ENCODE data around the gene ZNF175.
"Not testable (repeated sequence)": the region's sequence is repeated elsewhere in the genome, so short reads cannot be mapped to it uniquely, and the experiment has no call there.

The ZNF175 gene

GRCh38 chr19:51592521-51592920 lies 21.4 kb downstream of the ZNF175 start:
- DNase-seq = no peak

- no peak for DNase-seq
Measured at GRCh38 chr19:51593138-51593890, 22.2 kb downstream of the ZNF175 start.

DNA sequence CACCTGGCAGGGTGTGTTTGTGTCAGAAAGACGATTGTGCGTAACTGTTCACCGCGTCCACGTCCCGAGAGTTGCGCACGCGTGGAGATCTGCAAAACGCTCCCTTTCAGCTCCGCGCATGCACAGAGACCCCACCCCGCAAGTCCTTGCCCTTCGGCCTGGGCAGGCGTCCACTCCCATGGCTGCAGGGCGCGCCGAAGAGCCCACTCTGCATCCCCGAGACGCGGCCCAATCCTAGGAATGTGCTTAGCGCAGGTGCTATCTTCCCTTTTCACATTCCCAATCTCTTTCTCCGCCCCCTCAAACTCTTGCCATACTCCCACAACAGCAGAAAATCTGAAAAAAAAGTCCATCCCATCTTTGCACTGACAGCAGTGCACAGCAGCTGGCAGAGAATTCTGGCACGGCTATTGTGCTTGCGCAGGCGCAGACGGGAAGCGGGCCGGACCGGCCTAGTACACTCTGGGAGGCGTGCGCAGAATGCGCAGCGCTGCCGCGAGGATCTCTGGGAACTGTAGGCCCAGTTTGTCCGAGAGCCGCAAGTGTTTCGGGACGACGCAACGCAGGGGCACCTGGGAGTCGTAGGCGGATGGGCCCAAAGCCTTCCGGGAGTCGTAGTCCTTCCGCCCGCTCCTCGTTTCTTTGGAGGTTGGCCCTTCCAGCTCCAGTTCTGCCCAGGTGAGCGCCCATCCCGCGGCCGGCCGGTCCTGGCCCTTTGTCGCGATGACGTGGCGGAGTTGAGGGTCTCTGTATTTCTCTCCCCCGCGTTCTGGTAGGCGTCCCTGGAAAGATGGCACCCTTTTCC lies 23.1 kb downstream of the ZNF175 start:
- peak; percentile 98 for DNase-seq

GRCh38 chr19:51594774-51595109 lies 23.7 kb downstream of the ZNF175 start:
- no peak for DNase-seq

DNA sequence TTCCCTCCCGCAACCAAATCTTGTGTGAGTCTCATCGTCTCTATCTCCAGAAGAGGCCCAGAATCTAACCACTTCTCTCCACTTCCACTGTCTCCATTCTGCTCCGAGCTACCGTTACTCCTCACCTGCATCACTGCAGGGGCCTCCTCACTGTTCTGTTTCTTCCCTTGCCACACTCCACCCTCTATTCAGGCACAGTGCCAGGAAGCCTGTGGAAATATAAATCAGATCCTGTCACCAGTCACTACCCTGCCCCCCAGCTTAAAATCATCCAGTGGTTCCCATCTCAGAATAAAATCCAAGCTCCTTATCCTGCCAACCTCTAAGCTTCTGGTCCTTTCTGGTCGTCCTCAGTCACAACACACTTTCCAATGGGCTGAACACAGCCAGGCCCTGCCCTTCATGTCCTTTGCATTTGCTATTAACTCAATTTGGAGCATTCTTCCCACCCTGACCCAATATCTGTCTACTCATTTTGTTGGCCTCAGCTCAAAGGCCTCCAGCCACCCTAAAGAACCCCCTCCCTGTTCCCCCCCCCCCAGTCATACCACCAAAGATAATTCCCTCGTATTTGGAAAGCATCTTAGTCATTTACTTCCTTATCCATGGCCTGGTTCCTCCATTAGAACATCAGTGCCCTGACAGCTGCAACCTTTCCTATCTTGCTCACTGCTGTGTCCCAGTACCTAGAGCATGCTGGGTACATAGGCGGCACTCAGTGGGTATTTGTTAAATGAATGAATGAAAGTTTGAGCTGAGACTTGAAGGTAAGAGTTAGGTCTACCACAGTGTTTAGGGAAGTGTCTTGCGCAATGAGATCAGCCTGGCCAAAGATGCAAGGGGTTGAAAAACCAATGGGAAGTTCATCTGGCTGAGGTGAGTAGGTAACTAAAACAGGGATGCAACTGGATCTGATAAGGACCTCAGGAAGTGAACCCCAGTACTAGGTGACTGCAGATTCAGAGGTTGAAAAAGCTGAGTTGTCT lies 24.4 kb downstream of the ZNF175 start:
- DNase-seq = no peak

DNA sequence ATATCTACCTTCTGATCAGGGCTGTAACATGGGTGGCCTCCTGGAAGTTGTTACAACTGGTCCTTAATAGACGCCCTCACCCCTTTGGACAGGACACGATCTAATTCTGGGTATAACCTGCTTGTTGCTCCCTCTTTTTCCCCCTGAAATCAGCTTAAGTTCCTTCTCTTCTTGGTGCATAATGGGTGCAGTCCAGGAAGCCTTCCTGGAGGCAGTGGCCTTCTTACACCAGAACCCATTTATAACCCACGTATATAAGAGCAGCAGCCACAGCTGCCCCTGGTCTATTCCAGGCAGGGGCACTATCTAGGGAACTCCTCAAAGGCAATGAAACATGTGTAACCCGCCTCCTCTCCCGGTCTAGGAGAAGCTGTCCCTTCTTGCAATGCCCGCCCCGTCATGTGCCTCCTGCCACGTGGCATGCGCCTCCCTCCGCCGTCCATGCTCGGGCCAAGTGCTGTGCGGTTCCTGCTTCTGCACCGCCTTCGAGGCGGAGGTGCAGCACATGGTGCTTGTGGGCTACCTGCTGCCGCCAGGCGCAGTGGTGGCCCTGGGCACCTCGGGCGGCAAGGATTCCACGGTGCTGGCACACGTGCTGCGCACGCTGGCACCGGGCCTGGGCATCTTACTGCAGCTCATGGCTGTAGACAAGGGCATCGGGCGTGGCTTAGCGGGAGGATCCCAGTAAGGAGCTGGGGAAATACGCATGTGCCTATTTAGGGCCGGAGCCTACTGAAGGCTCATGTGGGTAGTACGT lies 27.3 kb downstream of the ZNF175 start:
- no peak for DNase-seq

GRCh38 chr19:51599084-51599483 lies 28.0 kb downstream of the ZNF175 start:
- DNase-seq = no peak

GRCh38 chr19:51600940-51601580 lies 30.0 kb downstream of the ZNF175 start:
- no peak for DNase-seq

GRCh38 chr19:51602189-51602854 lies 31.2 kb downstream of the ZNF175 start:
- no peak for DNase-seq

DNA sequence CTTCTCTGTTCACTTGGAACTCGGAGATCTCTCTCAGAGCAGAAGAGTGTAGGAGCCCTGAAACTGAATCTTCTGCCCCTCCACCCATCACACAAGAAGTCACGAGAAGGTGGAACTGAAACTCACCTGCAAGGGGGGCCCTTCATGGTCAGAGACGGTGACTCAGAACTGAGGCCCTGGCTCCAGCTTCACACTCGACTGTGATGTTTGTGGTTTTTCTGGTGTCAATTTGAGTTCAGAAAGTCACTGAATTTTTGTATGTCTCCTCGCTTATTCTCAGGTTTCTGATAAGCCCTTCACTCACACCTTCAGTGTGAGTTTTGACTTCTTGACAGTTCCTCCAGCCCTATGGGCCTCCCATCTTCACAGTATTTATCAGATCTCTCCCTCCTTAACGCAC lies 36.0 kb downstream of the ZNF175 start:
- peak; percentile 93 for DNase-seq

- DNase-seq = peak; percentile 91
Measured at GRCh38 chr19:51607920-51608562, 37.0 kb downstream of the ZNF175 start.

- no peak for DNase-seq
Measured at GRCh38 chr19:51610576-51610975, 39.5 kb downstream of the ZNF175 start.

GRCh38 chr19:51614789-51615188 lies 43.7 kb downstream of the ZNF175 start:
- DNase-seq = no peak

GRCh38 chr19:51615991-51616390 lies 44.9 kb downstream of the ZNF175 start:
- DNase-seq = no peak

- DNase-seq = peak; percentile 85
Measured at GRCh38 chr19:51621178-51621577, 50.1 kb downstream of the ZNF175 start.

GRCh38 chr19:51626675-51627074 lies 55.6 kb downstream of the ZNF175 start:
- DNase-seq = no peak

DNA sequence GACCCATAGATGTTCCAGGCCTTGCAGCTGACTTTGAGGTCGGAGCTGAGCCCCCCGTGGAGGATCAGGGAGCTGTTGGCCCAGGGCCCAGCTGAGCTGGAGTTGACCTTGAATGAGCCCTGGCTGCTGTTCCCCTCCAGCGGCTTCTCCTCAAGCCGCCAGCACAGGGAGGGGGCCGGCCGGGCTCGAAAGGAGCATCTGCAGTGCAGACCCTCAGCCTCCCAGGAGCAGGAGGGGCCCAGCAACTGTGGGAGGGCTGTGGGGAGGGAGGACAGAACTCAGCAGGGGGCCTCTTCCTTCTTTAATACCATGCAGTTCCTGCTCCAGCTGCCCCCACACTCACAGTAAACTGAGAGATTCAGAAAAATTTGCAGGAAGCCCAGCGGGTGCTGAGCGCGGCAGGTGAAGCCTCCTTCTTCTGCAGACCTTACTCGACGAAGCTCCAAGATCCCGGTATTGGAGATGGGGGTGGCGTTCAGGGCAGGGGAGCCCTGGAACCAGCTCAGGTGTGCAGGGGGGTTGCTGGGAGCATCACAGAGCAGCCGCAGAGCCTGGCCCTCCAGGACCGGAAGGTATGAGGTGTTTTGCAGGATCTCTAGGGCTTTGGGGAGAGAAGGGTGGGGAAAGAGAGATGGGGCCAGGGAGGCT lies 56.5 kb downstream of the ZNF175 start:
- DNase-seq = no peak

- no peak for DNase-seq
Measured at GRCh38 chr19:51628153-51628939, 57.3 kb downstream of the ZNF175 start.

GRCh38 chr19:51630315-51630714 lies 59.2 kb downstream of the ZNF175 start, which contains the start of gene SIGLEC5:
Gene SIGLEC5 (minus strand): TSS chr19:51630401. CDS start chr19:51630335, 66 bp downstream.
- not testable (repeated sequence) for DNase-seq

All from RPMI8226 (cell line).